DMS153 treated with DMSO at 0.1 percent for 48 hours (cell line): ENCODE data around the gene TMEM9.

ENCODE experiments used
- DNase-seq: peaks from one replicate; lab custom pipeline; 2025; ENCODE audit not compliant: unreplicated experiment; lab: John Stamatoyannopoulos, UW

The TMEM9 gene

GRCh38 chr1:201127755-201128455, 26.4 kb downstream of the TMEM9 start:
- DNase-seq: no peak

DNA sequence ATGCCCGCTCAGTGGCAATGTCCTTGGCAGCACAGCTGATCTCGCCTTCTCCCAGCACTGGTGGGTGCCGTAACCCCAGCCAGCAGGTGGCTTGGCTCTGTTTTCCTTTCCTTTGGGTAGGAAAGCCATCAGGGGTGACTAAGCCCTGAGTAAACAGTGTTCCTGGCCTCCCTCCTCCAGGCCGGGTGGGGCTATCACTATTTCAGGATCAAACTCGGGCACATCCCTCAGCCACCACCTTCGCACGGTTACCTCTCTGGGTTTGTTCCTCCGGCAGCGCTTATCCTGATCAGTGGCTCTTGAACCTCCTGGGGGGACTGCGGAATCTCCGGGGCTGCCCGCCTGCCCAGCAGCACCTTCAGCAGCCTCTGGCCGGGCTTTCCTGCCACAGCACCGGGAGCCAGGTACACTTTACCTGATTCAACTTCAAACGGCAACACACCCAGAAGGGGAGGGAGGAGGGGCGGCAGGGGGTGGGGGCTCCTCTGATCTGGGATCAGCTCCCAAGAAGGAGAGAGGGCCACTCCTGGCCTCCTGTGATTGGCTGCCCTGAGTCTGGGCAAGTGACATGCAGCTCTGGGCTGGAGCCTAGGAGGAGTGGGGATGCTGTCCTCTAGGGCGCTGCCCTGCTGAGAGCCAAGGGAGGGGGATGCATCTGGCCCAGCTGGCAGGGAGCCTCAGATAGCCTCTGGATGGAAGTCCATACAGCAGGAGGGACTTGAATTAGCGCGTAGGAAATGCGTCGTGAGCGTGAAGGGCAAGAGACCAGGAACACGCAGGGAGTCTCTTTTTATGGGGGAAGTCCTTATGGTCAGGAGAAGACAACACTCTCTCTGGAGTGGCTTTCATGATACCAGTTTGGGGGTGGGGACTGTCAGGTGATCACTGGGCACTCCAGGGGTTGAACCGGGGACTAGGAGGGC, 27.2 kb downstream of the TMEM9 start, which contains the start of gene ASCL5:
Gene ASCL5 (minus strand): TSS at position 353 of the 923 bp plus-strand sequence. CDS start 11,812 bp downstream, outside the sequence.
- DNase-seq: peak; percentile 81

GRCh38 chr1:201126463-201126831, 27.8 kb downstream of the TMEM9 start:
- DNase-seq: no peak

- no peak for DNase-seq
Observed at GRCh38 chr1:201125800-201126199, 28.5 kb downstream of the TMEM9 start.

DNA sequence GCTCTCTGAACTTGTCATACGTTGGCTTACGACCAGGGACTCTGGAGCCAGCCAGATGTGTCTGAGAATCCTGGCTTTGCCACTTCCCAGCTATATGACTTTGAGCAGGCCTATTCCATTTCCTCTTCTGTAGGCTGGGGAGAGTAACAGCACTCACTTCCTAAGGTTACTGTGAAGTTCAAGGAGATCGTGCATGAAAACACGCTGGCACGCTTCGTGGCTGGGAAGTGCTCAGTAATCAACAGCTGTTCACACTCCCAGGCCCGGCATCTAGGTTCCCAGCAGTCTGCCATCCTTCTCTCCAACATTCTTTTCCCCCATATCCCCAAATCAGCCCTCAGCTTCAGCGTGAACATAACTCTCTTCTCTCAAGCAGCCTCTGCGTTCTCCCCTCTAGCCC, 29.3 kb downstream of the TMEM9 start:
- DNase-seq: no peak

DNA sequence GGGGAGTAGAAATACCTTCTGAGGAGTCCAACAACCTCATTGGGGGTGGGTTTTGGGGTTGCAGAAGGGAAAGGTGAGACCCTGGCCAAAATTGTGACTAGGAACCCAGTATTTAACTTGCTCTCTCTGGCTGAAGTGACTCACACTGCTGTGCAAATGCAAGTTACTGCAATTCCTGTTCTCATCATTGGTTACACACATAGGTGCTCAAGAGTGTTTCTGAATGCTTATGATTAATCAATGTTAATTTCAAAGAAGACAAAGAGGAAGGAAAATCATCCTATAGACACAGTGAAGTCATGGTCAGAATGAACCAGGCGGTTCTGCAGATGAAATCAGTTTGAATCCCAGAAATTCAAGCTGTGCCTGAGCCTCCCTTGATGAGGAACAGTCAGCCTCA, 30.4 kb downstream of the TMEM9 start:
- DNase-seq: no peak

- DNase-seq: no peak
Observed at GRCh38 chr1:201122321-201122957, 31.8 kb downstream of the TMEM9 start.

- no peak for DNase-seq
Observed at GRCh38 chr1:201119206-201120197, 34.8 kb downstream of the TMEM9 start.

- DNase-seq: no peak
Observed at GRCh38 chr1:201116091-201116490, 38.2 kb downstream of the TMEM9 start.

GRCh38 chr1:201115390-201115937, 38.8 kb downstream of the TMEM9 start:
- DNase-seq: no peak

- DNase-seq: peak; percentile 99
Observed at GRCh38 chr1:201114245-201115131, 39.8 kb downstream of the TMEM9 start.

DNA sequence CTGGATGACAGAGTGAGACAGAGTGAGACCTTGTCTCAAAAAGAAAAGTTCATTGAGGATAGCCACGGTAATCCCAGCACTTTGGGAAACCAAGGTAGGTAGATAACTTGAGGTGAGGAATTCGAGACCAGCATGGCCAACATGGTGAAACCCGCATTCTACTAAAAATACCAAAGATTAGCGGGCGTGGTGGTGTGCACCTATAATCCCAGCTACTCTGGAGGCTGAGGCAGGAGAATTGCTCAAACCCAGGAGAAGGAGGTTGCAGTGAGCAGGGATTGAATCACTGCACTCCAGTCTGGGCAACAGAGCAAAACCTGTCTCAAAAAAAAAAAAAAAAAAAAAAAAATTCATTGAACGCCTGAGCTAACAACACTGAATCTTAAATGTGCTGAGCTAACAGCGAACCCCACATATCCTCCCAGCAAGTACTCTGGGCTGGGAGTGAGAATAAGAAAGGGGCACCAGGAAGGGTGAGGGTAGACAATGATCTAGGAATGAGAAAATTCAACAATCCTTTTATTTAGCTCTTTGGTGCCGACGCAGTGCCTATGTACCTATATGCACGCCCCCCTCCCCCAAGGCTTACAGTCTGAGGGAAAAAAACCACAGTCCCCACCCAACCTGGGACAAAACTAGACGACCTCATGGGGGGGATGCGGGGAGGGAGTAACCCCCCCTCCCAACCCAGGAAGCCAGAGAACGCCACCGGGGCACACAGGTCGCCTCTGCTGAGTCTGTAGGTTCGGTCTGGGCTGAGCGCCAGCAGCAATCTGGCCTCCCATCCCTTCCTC, 40.6 kb downstream of the TMEM9 start:
- no peak for DNase-seq

DNA sequence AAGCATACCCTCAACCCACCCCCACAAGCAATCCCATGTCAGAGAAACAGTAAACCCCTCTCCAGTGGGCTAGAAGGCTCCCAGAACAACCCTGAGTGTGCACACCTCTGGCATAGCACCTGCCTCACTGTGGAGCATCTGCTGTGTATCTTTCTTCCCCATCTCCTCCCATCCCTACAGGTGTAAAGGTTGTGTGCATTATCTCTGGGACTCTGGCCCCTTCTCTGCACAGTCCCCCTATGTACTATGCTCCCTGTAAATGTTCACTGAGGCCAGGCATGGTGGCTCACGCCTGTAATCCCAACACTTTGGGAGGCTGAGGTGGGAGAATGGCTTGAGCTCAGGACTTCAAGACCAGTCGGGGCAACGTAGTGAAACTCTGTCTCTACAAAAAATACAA, 41.3 kb downstream of the TMEM9 start:
- no peak for DNase-seq

DNA sequence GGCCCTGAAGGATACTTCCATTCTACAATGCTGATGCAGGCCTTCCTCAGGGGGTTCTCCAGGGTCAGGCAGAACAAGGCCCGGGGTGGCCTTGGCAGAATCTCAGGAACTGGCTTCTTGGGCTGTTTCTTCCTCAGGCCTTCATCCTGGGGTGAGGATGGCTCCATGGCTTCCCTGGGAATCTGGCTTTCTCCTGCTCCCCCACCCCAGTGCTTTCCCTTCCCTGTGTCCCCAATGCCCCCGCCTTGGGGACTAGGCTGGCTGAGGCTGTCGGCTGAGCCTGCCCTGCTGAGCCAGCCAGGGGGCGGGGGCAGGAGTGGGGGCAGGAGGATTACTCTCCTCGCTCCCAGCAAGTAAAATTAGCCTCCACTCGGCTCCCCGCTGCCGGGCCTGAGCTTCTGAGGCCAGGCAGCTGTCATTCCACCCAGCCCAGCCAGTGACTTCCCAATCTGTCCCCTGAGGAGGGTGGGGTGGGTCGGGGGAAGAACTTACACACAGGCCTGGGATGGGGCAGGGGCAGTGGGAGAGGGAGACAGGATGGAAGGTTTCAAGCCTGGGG, 42.0 kb downstream of the TMEM9 start, which contains the start of gene CACNA1S:
Gene CACNA1S (minus strand): TSS at position 254 of the 559 bp plus-strand sequence. CDS start 87 bp downstream, at position 167.
- no peak for DNase-seq

DNA sequence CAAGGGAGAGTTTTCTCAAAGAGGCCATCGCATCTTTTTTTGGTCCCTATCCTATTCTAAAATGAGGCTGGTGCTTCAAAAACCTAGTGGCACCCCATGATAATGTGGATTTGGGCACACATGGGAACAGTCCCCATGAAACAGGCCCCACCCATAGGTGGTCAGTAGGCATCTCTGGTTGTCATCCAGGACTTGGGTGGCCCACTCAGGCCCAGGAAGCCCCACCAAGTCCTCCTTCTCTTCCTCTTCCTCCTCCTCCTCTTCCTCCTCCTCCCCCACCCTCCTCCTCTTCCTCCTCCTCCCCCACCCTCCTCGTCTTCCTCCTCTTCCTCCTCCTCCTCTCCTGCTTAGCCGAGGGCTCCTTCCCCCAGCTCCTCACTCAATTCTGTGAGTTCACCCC, 42.6 kb downstream of the TMEM9 start:
- no peak for DNase-seq

DNA sequence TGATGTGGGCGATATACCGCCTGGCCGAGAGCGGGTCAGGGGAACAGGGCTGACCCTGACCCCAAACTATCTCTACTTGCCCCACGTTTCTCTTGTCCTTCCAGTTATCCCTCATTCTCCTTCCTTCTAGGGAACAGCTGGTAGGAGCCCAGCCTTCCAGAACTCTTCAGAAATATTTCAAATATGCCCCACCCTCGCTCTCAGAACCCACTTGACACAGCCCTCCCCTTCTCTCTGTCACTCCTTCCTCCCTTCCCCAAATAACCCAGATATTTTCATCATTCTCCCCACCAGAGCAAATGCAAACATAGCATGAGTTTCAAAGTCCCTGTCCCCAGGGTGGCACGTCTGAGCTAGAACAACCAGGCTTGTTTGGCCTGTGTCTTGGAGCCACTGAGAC, 43.1 kb downstream of the TMEM9 start:
- no peak for DNase-seq

- DNase-seq: no peak
Observed at GRCh38 chr1:201110616-201111015, 43.7 kb downstream of the TMEM9 start.

- no peak for DNase-seq
Observed at GRCh38 chr1:201110138-201110537, 44.1 kb downstream of the TMEM9 start.
